NCI-H2196 treated with DMSO at 0.1 percent for 48 hours (cell line): ENCODE data around the gene XPC.
"Not testable (repeated sequence)": the region's sequence is repeated elsewhere in the genome, so short reads cannot be mapped to it uniquely, and the experiment has no call there.

Experiments
- DNase-seq: peaks from one replicate; lab custom pipeline; 2025; ENCODE audit not compliant: unreplicated experiment; lab: John Stamatoyannopoulos, UW

Gene XPC

DNA sequence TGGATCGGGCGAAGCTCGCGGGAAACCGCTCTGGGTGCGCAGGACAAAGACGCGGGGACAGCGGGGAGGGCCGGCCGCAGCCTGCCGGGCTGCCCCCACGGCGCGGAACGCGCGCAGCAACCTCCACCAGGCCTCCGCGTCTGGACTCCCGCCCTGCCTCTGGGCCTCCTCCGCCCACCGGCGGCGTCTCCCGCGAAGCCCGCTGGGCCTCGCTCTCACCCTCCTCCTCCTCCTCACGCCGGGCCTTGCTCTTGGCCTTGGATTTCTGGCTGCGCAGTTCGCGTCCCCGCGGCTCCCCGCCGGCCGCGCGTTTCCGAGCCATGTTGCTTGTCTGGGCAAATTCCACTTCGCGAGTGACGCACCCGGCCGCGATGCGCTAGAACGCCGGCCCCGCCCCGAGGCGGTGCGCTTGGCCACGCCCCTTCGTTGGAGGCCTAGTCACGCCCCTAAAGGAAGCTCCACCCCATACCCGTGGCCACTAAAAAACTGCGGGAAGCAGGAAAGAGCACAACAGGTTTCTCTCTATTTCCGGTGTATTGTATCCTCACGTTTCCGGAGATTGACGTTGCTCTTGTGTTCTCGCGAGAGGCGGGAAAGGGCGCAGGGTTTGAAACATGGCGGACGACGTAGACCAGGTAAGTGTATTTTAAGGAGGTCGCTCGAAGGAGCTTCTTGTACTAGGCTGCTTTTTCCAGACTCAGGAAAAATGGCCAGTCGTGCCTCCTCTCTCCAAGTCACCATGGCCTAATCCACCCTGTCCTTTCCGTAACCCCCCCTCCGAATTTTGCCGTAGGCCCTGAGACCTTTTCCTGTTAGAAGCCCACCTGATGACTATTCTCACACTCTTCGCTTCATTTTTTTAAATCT lies at the start of gene XPC, which contains the start of gene LSM3:
XPC (minus strand) TSS at position 355 of the 867 bp plus-strand sequence; CDS start at position 322, 33 bp downstream.
LSM3 (plus strand) TSS at position 571 of the 867 bp plus-strand sequence; CDS start at position 615, 44 bp downstream.
- DNase-seq, result peak; percentile 76

- DNase-seq, result no peak
Measured at GRCh38 chr3:14227856-14228255, 49.5 kb upstream of the XPC start.

GRCh38 chr3:14226351-14226750 lies 48.0 kb upstream of the XPC start:
- not testable (repeated sequence) for DNase-seq

DNA sequence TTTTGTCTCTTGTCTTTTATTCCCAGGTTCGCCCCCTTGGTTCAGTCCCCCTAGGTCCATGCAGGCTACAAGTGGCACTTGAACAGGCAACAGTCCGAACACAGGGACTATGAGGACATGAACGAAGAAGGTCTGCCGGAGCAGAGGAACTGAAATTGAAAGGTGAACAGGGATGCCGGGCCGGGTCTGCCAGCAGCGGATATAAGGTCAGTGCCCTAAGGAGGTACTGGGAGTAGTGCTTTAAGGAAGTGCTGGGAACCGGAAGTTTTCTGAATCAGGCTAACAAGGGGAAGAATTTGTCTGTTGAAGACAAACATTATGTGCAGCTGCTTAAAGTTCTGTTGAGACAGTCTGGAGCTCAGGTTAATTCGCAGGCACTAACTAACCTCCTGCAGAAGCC lies 47.0 kb upstream of the XPC start:
- no peak for DNase-seq

DNA sequence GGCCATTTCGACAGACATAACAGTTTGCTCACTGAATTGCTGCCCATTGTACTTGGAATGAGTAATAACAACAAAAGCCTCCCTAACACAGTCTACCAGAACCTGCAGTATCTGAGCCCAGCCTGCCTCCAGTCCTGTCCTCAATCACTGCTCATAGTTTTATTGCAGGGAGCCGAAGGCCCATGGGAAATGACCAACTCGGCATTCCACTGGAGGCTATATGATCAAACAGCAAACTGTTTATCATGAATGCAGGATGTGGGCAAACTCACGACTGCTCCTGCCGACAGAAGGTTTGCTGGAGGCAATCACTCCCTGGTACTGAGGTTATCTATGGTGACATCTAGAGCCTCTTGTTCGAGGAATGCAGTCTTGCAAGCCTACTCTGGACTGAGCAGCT lies 46.5 kb upstream of the XPC start:
- no peak for DNase-seq

- DNase-seq, result no peak
Measured at GRCh38 chr3:14223595-14223994, 45.2 kb upstream of the XPC start.

GRCh38 chr3:14222900-14223594 lies 44.6 kb upstream of the XPC start:
- no peak for DNase-seq

DNA sequence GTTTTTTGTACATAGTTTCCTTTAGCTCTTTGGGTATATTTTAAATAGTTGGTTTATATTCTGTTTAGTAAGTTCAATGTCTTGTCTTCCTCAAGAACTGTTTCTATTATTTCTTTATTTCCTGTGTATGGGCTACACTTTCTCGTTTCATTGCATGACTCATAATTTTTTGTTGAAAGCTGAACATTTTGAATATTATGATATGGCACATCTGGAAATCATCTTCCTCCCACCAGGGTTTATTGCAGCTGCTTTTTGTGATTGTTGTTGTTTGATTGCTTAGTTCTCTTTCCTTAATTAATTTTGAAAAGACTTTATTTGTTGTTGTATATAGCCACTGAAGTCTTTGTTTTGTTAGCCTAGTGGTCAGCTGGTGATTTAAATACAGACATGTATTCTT lies 44.1 kb upstream of the XPC start:
- no peak for DNase-seq

DNA sequence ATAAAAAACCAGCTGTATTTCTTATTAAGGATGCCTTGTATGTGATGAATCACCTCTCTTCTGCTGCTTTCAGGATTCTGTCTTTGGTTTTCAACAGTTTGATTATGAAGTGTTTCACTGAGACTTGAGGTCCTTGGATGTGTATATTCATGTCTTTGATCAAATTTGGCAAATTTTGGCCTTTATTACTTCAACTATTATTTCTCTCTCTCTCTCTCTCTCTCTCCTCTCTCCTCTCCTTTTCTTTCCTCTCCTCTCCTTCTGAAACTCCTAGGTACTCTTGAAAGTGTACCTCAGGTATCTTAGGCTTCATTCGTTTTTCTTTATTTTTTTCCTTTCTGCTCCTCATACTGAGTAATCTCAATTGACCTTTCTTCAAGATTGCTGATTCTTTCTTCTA lies 43.5 kb upstream of the XPC start:
- no peak for DNase-seq

- no peak for DNase-seq
Measured at GRCh38 chr3:14220933-14221332, 42.5 kb upstream of the XPC start.

GRCh38 chr3:14218355-14218754 lies 40.0 kb upstream of the XPC start:
- DNase-seq, result no peak

GRCh38 chr3:14216257-14217048 lies 38.1 kb upstream of the XPC start:
- DNase-seq, result no peak

DNA sequence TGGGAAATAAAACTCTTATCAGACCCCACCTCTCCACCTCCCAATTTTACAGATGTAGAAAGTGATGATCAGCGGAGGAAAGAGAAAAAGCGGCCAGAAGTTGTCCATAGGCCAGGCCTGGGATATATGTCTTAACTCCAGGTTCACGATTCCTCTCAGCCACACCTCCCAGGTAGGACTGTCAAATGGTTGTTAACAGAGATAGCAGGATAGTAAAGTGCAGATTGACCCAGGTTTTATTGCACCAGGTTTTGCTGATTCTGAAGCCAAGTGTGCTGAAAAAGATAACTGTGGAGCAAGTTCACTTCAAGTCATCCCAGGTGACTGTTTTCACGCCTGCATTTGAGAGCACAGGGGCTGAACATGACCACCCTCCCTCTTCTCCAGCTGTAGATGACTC lies 36.4 kb upstream of the XPC start:
- DNase-seq, result no peak

DNA sequence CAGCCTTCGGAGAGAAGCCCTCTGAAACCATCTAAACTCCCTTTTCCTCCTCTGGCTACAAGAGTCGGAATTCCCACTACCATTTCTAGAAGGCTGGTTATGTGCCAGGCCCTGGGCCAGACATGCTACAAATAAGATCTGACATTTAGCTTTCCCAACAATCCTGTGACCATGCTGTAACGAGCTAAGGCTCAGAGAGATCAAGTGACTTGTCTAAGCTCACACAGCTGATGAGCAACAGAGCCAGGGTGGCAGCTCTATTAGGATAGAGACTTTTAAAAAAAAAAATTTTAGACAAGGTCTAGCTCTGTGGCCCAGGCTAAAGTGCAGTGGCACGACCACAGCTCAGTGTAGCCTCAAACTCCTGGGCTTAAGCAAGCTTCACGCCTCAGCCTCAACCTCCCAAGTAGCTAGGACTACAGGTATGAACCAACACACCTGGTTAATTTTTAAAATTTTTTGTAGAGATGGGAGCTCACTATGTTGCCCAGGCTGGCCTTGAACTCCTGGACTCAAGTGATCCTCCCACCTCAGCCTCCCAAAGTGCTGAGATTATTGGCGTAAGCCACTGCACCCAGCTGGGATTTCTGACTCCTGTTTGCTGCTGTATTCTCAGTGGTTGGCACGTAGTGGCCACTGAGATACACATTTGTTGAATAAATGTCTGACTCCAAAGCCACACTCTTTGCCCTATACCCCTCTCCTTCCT lies 34.8 kb upstream of the XPC start:
- DNase-seq, result no peak

GRCh38 chr3:14212032-14212431 lies 33.6 kb upstream of the XPC start:
- DNase-seq, result no peak

GRCh38 chr3:14211621-14212020 lies 33.2 kb upstream of the XPC start:
- no peak for DNase-seq

DNA sequence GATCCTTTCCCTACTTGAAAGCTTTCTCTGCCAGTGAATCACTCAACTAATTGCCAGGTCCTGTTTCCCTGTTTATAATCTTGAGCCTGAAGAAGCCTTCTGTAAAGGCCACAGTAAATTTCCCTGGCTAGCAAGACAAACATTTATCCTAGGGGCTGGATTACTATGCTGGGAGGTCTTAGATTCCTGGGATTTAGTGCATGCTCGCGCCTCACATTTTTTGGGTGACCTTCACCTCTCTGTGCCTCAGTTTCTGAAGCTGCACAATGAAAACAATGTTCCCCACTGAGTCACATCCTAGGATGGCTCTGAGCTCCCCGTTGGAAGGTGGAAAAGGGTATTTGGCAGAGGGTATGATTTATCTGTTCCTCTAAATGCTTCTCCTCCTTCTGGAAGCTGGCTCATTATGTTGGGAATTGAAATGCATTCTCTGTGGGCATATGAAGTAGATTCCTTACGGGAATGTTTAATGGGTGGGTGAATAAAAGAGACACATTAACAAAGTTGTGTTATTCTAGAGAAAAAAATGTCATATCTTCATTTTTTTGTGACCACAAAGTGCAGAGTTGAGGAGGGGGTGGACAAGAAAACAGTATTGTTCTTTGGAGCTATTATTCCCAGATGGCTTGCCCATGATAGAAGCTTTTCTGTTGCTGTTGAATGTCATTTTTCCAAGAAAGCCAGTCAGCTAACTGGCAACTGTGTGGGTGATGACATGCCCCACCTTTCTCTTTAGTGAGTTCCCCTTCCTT lies 32.6 kb upstream of the XPC start:
- no peak for DNase-seq

- DNase-seq, result no peak
Measured at GRCh38 chr3:14210290-14210688, 31.9 kb upstream of the XPC start.

DNA sequence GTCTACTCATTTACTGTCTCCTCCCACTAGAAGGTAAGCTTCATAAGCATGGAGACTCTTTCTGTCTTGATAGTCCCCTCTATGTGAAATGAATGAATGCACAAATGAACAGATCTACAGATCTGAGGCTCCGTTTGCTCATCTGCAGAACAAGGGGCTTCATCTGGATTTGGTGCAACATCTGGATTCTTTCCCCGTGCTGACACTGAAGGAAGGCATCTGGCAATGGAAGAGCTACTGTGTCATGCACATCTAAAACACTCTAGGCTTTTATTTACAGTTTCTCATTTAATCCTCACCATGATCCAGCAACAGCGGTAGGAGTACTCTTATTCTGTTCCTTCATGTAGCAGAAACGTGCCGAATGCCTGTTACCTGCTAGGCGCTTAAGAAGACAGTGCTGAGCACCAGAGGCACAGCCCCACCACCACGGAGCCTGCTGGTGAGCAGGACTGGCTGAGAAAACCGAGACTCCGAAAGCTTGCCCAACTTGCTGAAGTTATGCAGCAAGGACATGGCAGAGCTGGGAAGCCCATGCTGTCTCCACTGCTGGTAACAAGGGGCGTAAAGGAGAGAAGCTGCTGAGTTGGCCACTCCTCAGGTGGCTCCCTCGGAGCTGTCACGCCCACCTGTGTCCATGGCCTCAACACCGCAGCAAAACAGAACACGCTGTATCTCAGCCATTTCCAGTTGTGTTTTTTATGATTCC lies 31.3 kb upstream of the XPC start:
- DNase-seq, result no peak
